Measurements from ENCODE around the gene MYB. TPM values are rescaled to one million over a fixed set of nuclear protein-coding genes. Genes with fewer than 3 reads are reported as not detected.

Gene MYB
- total RNA-seq, 1 experiment from 2014 or later: 6.1 TPM

DNA sequence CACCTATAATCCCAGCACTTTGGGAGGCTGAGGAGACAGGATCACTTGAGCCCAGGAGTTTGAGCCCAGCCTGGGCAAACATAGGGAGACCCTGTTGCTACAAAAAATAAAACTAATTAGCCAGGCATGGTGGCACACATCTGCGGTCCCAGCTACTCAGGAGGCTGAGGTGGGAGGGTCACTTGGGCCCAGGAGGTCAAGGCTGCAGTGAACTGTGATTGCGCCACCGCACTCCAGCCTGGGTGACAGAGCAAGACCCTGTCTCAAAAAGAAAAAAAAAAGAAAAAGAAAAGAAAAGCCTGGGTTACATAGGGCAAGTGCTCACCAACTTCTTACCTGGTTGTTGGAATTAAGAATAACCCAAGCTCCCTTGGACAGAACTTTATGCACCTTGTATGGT lies 14.6 kb upstream of the MYB start:
- POLR2A ChIA-PET: no interaction called here
- H3K27me3 Mint-ChIP-seq (ENCODE audit: low read depth): no peaks in the 10 kb centered on the region
- CTCF ChIA-PET: interaction anchor here (1.2 kb wide), 1 partner anchor 11 kb away, joined by 3 read pairs; no protein-coding TSS in a partner anchor
- H3K4me1 Mint-ChIP-seq: no peaks in the 10 kb centered on the region; the same call in 1 of the 2 replicates
- H3K4me3 Mint-ChIP-seq: no peak overlapping the region
- TF ChIP-seq, protein P1, sequence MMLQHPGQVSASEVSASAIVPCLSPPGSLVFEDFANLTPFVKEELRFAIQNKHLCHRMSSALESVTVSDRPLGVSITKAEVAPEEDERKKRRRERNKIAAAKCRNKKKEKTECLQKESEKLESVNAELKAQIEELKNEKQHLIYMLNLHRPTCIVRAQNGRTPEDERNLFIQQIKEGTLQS (CRISPR knock-in tag; conservative IDR thresholded peaks at IDR 0.05): no peak
- TF ChIP-seq FOXP1 (CRISPR knock-in tag; IDR thresholded peaks at IDR 0.05; ENCODE audit: borderline replicate concordance): no peak
- no peak for TF ChIP-seq STAT6 (CRISPR knock-in tag; conservative IDR thresholded peaks at IDR 0.05; ENCODE audit: low read depth)
- TF ChIP-seq SMAD3 (CRISPR knock-in tag; IDR thresholded peaks at IDR 0.05; ENCODE audit: borderline replicate concordance): no peak
- TF ChIP-seq EMX1 (CRISPR knock-in tag; IDR thresholded peaks at IDR 0.05): no peak
- TF ChIP-seq, protein P2, sequence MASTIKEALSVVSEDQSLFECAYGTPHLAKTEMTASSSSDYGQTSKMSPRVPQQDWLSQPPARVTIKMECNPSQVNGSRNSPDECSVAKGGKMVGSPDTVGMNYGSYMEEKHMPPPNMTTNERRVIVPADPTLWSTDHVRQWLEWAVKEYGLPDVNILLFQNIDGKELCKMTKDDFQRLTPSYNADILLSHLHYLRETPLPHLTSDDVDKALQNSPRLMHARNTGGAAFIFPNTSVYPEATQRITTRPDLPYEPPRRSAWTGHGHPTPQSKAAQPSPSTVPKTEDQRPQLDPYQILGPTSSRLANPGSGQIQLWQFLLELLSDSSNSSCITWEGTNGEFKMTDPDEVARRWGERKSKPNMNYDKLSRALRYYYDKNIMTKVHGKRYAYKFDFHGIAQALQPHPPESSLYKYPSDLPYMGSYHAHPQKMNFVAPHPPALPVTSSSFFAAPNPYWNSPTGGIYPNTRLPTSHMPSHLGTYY (CRISPR knock-in tag; IDR thresholded peaks at IDR 0.05): no peak
- DNase-seq (ENCODE audit: low spot score): no peak
- ATAC-seq: no peak
- H3K27ac Mint-ChIP-seq: no peak overlapping the region
- H3K9me3 Mint-ChIP-seq: no peaks in the 10 kb centered on the region
- H3K36me3 Mint-ChIP-seq: no peaks in the 10 kb centered on the region

DNA sequence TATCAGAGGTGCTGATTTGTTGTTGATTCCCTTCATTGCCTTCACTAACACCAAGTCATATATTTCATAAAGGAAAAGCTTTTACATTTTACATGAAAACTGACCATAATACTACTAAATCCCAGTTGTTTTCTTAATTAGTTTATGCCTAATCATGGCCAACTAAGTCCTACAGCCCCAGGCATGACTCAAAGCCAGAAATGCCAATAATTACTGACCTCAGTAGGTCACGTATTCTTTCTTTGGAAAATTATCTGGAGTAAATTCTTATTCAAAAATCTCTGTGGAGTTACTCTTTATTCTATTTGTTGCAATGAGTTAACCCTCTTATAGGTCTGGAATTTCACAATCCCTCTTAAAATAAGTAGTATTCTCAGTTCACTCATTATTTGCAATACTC lies 13.5 kb upstream of the MYB start:
- no peak overlapping the region for H3K27ac Mint-ChIP-seq
- no peak overlapping the region for H3K4me3 Mint-ChIP-seq
- H3K9me3 Mint-ChIP-seq: no peaks in the 10 kb centered on the region
- ATAC-seq: no peak
- CTCF ChIA-PET: interaction anchor here (0.6 to 1.2 kb wide), 2 partner anchors 11 to 23 kb away, joined by 3 to 7 read pairs; no protein-coding TSS in a partner anchor
- no peaks in the 10 kb centered on the region for H3K27me3 Mint-ChIP-seq (ENCODE audit: low read depth)
- no peaks in the 10 kb centered on the region; the same call in 1 of the 2 replicates for H3K4me1 Mint-ChIP-seq
- POLR2A ChIA-PET: no interaction called here
- DNase-seq (ENCODE audit: low spot score): no peak
- no peaks in the 10 kb centered on the region for H3K36me3 Mint-ChIP-seq
- TF ChIP-seq E2F1 (CRISPR knock-in tag; IDR thresholded peaks at IDR 0.05): no peak
- no peak for TF ChIP-seq KAT7 (CRISPR knock-in tag; IDR thresholded peaks at IDR 0.05; ENCODE audit: borderline replicate concordance)
- no peak for TF ChIP-seq HMGXB4 (CRISPR knock-in tag; IDR thresholded peaks at IDR 0.05)
- no peak for TF ChIP-seq E2F5 (CRISPR knock-in tag; IDR thresholded peaks at IDR 0.05)
- no peak for TF ChIP-seq ATF1 (CRISPR knock-in tag; IDR thresholded peaks at IDR 0.05)
- TF ChIP-seq AR (CRISPR knock-in tag; IDR thresholded peaks at IDR 0.05): no peak
- TF ChIP-seq SMAD4 (CRISPR knock-in tag; IDR thresholded peaks at IDR 0.05): no peak
- no peak for TF ChIP-seq JUN (CRISPR knock-in tag; IDR thresholded peaks at IDR 0.05)
- TF ChIP-seq GTF2I (CRISPR knock-in tag; conservative IDR thresholded peaks at IDR 0.05): no peak
- TF ChIP-seq SOX15 (CRISPR knock-in tag; IDR thresholded peaks at IDR 0.05): no peak
- TF ChIP-seq, protein P3, sequence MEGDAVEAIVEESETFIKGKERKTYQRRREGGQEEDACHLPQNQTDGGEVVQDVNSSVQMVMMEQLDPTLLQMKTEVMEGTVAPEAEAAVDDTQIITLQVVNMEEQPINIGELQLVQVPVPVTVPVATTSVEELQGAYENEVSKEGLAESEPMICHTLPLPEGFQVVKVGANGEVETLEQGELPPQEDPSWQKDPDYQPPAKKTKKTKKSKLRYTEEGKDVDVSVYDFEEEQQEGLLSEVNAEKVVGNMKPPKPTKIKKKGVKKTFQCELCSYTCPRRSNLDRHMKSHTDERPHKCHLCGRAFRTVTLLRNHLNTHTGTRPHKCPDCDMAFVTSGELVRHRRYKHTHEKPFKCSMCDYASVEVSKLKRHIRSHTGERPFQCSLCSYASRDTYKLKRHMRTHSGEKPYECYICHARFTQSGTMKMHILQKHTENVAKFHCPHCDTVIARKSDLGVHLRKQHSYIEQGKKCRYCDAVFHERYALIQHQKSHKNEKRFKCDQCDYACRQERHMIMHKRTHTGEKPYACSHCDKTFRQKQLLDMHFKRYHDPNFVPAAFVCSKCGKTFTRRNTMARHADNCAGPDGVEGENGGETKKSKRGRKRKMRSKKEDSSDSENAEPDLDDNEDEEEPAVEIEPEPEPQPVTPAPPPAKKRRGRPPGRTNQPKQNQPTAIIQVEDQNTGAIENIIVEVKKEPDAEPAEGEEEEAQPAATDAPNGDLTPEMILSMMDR (IDR thresholded peaks at IDR 0.05): no peak
- TF ChIP-seq, protein P4, sequence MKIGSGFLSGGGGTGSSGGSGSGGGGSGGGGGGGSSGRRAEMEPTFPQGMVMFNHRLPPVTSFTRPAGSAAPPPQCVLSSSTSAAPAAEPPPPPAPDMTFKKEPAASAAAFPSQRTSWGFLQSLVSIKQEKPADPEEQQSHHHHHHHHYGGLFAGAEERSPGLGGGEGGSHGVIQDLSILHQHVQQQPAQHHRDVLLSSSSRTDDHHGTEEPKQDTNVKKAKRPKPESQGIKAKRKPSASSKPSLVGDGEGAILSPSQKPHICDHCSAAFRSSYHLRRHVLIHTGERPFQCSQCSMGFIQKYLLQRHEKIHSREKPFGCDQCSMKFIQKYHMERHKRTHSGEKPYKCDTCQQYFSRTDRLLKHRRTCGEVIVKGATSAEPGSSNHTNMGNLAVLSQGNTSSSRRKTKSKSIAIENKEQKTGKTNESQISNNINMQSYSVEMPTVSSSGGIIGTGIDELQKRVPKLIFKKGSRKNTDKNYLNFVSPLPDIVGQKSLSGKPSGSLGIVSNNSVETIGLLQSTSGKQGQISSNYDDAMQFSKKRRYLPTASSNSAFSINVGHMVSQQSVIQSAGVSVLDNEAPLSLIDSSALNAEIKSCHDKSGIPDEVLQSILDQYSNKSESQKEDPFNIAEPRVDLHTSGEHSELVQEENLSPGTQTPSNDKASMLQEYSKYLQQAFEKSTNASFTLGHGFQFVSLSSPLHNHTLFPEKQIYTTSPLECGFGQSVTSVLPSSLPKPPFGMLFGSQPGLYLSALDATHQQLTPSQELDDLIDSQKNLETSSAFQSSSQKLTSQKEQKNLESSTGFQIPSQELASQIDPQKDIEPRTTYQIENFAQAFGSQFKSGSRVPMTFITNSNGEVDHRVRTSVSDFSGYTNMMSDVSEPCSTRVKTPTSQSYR (CRISPR knock-in tag; IDR thresholded peaks at IDR 0.05): no peak
- TF ChIP-seq SP1 (CRISPR knock-in tag; conservative IDR thresholded peaks at IDR 0.05): no peak

Data from WTC11 (cell line).